Heart left ventricle (tissue), 16 donors: ENCODE data around the gene MRPS7. TPM values are rescaled to one million over a fixed set of nuclear protein-coding genes. Genes with fewer than 3 reads are reported as not detected.

Experiments
- ATAC-seq, 4 donors: fragments of 200-7000 bp; cut with Tn5 transposase; one replicate each; pipeline ENCODE4 v1.9.1; 2020 to 2022; ENCODE audit warnings: moderate library complexity in 4 of 4, mild to moderate bottlenecking in 3 of 4, moderate number of reproducible peaks in 1 of 4
- DNase-seq, 5 donors: peaks; one replicate each; pipeline ENCODE4 v3.0.0-alpha.2; 2020
- H3K27ac ChIP-seq, 12 donors: fragments of 200-600 bp; sonication (generic) in 4 of 12; one replicate each; pipeline versions ENCODE4 v1.5.0 to v1.8.0; 2016 to 2022; ENCODE audit warnings: mild to moderate bottlenecking in 2 of 12
- H3K27me3 ChIP-seq, 9 donors: fragments of 200-600 bp; sonication (generic) in 2 of 9; one replicate each; pipeline versions ENCODE4 v1.5.1 to v1.8.0; 2016 to 2022; ENCODE audit warnings: mild to moderate bottlenecking in 3 of 9
- H3K36me3 ChIP-seq, 9 donors: fragments of 200-600 bp; sonication (generic) in 2 of 9; one replicate each; pipeline versions ENCODE4 v1.5.0 to v1.8.0; 2018 to 2022; ENCODE audit warnings: mild to moderate bottlenecking in 2 of 9
- H3K4me1 ChIP-seq, 12 donors: fragments of 200-600 bp; sonication (generic) in 4 of 12; one replicate each; pipeline versions ENCODE4 v1.5.0 to v1.8.0; 2016 to 2022; ENCODE audit warnings: mild to moderate bottlenecking in 3 of 12
- H3K4me3 ChIP-seq, 12 donors: fragments of 200-600 bp; sonication (generic) in 4 of 12; one replicate each; pipeline versions ENCODE4 v1.5.0 to v1.8.0; 2017 to 2022; ENCODE audit warnings: mild to moderate bottlenecking in 9 of 12, moderate library complexity in 4 of 12
- H3K9me3 ChIP-seq, 12 donors: fragments of 200-600 bp; sonication (generic) in 4 of 12; one replicate each; pipeline versions ENCODE4 v1.5.0 to v1.8.0; 2016 to 2022; ENCODE audit warnings: mild to moderate bottlenecking in 1 of 12
- CTCF ChIP-seq, 12 donors: fragments of 200-600 bp; sonication (generic) in 4 of 12; IDR thresholded peaks; one replicate each; pipeline versions ENCODE4 v1.5.0 to v1.8.0; 2018 to 2022; ENCODE audit warnings: antibody characterized with exemption in 12 of 12, mild to moderate bottlenecking in 5 of 12
- POLR2A ChIP-seq, 2 donors: fragments of 450-650 bp; IDR thresholded peaks; one replicate each; pipeline ENCODE4 v1.6.1; 2017; ENCODE audit warnings: antibody characterized with exemption in 2 of 2, mild to moderate bottlenecking in 2 of 2, moderate library complexity in 2 of 2
- WGBS, 4 donors: extraction: QIAGEN DNeasy Blood & Tissue Kit in 2 of 4; methylation state at CpG; one replicate each; pipeline versions ENCODE4 v1.1.5 to v1.1.7; 2013 to 2018; 5-methylcytosine and 5-hydroxymethylcytosine counted together
- intact Hi-C, 10 donors: fragments of 100-400 bp; cut with DNase I; formaldehyde crosslinking; loops; one replicate each; pipeline versions ENCODE4 v1.11.1 to v1.14.2; 2022
- long read RNA-seq, 3 donors: library from polyadenylated mRNA; unstranded; transcript quantifications; one replicate each; pipeline ENCODE4 v2.0.0, GENCODE V29; 2020 to 2021
- polyA plus RNA-seq, 2 donors: library from polyadenylated mRNA; stranded (reverse); fragments of 200-250 nt; gene quantifications; one replicate each; pipeline ENCODE4 v1.2.3, GENCODE V29; 2013
- total RNA-seq, 9 donors: library from RNA; depleted of rRNA in 2 of 9; stranded (reverse); fragments of >200 nt in 2 of 9; fragmentation: NEBNext Ultra II Directional in 3 of 9; extraction: Animal tissue kit (Norgen Biotek cat#: 25700) in 3 of 9; gene quantifications; one replicate each; pipeline versions ENCODE4 v1.1.0 to v1.2.4, GENCODE V29; 2016 to 2023
- donor health status: ischemic (EF 13 %, LVEDD 7.1; RV severe dilation, severe dysfunction).
- donor health status: healthy with polysubstance abuse.
- donor health status: DM: no; HTN: yes; CAD: no.
- donor health status: DM: no; HTN: no; CAD: no.
- donor health status: ischemic (EF 25% LVEDD 6.9; RV normal size, moderate dysfunction).
- donor health status: ischemic (EF 25% LVEDD 5.7; RV mildly dilated, moderate dysfunction).
- donor health status: healthy.
- donor health status: DM: yes; HTN: yes; CAD: no.
- donor health status: ischemic (EF 35%, LVEDD 5.7; RV mildly dilated, moderate dysfunction).
- donor health status: nonischemic (EF 11% LVEDD 7.7; RV severe dilation, severe dysfunction).
- donor health status: DM: yes; HTN: yes; CAD: no.
- donor health status: PGD.
- donor health status: ischemic (EF 29% LVEDD 5.4; RV normal size, mild dysfunction).
- donor health status: nonischemic (EF 23%, LVEDD 6.1; RV moderate dilation, normal function).

Gene MRPS7
- total RNA-seq (100 to 1,000 TPM in 8 of 9 donors, 10 to 100 TPM in 1; 76.7 to 143 (median 116) TPM), polyA plus RNA-seq (100 to 1,000 TPM; 109 to 110 TPM)
- long read RNA-seq, donor 1, transcript MRPS7-203 (4 exons, 1,638 nt), result minor isoform, 11 of 283 reads
- long read RNA-seq, donor 1, transcript MRPS7-201 (5 exons, 1,406 nt), result major isoform, 240 of 283 reads
- long read RNA-seq, donor 1, partial matches to known transcripts, result 3 of 283 reads
- long read RNA-seq, donor 1, other reads (novel, unspliced or antisense), result 29 of 283 reads
- long read RNA-seq, donor 2, transcript MRPS7-203 (4 exons, 1,638 nt), result minor isoform, 18 of 636 reads
- long read RNA-seq, donor 2, transcript MRPS7-201 (5 exons, 1,406 nt), result major isoform, 577 of 636 reads
- long read RNA-seq, donor 2, partial matches to known transcripts, result 3 of 636 reads
- long read RNA-seq, donor 2, other reads (novel, unspliced or antisense), result 38 of 636 reads
- long read RNA-seq, donor 3, transcript MRPS7-201 (5 exons, 1,406 nt), result major isoform, 156 of 183 reads
- long read RNA-seq, donor 3, transcript MRPS7-203 (4 exons, 1,638 nt), result minor isoform, 14 of 183 reads
- long read RNA-seq, donor 3, partial matches to known transcripts, result 3 of 183 reads
- long read RNA-seq, donor 3, other reads (novel, unspliced or antisense), result 10 of 183 reads

DNA sequence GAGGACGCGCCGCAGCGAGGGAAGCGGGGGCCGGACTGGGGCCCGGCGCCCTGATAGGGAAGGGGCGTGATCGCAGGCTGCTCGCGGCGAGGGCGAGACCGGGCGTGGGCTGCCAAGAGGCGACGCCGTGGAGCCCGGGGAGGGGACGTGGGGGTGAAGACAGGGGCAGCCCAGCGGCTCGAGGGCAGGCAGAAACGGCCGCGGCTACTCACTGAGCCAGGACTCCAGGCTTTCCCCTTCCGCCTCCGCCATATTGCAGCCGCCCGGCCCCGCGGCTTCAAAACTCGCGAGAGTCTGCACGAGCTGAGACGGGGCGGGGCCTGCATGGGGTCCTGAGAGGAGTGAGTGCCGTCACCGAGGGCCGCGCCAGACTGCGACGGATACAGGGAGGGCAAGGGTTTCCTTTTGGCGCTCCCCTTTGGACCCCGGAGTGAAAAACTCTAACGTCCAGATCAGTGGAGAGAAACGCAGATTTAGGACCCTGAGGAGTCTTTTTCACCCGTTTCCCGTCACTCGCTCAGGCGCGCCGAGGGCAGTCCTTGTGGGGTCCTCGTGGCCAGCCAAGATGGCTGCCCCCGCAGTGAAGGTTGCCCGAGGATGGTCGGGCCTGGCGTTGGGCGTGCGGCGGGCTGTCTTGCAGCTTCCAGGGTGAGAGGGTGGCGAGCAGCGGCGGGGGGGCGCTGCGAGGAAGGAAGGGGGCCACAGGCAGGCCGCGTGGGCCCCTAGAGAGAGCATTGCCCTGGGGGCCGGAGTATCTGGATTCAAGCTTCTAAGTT, at the start of gene MRPS7, which contains the start of gene GGA3:
TSS of gene MRPS7 (plus strand) at position 544 of the 776 bp plus-strand sequence. CDS start at position 566, 22 bp downstream.
TSS of gene GGA3 (minus strand) at position 271 of the 776 bp plus-strand sequence. CDS start at position 252, 19 bp downstream.
- DNase-seq (peak; percentile 96 to 98 (median 97)), ATAC-seq (peak; percentile 97 to 99 (median 98))
- no peaks in the 10 kb centered on the region for H3K9me3 ChIP-seq
- TF ChIP-seq POLR2A (IDR thresholded peaks at IDR 0.05), result peak in 1 of 2 donors; percentile 81
- peak in 1 of 12 donors; percentile 15 for TF ChIP-seq CTCF (IDR thresholded peaks at IDR 0.05)
- peak within 1 kb of the TSS; percentile 77 to 100 (median 96) for H3K4me3 ChIP-seq
- peaks cover 17 to 39% (median 27%) of the 10 kb centered on the region in 12 donors for H3K4me1 ChIP-seq
- 0 to 1% (median 0%) methylated on average over 34 to 68 of the region's 69 CpGs for WGBS, 4 donors
- intact Hi-C loops, result no loop called here
- peaks cover 0 to 37% (median 33%) of the 10 kb centered on the region in 9 donors for H3K36me3 ChIP-seq
- peak within 1 kb of the TSS; percentile 90 to 99 (median 96) for H3K27ac ChIP-seq
- H3K27me3 ChIP-seq, result no peaks in the 10 kb centered on the region

DNA sequence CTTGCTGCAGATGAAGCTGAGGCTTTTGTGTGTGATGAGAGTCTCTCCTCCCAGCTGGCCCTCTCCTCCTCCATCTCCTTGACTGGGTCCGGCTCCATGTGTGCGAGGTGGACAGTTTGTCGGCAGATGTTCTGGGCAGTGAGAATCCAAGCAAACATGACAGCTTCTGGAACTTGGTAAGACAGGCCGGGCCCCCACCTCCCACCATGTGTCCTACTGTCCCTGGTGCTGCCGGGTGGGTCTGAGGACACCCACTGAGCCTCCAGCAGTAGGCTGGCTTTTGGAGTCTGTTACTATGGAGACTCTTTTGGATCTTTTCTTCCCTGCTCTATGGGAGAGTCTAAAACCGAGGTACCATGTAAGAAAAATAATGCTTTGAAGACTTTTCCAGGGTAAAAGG, 43.5 kb upstream of the MRPS7 start:
- H3K4me3 ChIP-seq, result no peak overlapping the region
- H3K27ac ChIP-seq, result no peak overlapping the region
- no peak for TF ChIP-seq POLR2A (IDR thresholded peaks at IDR 0.05)
- TF ChIP-seq CTCF (IDR thresholded peaks at IDR 0.05), result no peak
- H3K27me3 ChIP-seq, result no peaks in the 10 kb centered on the region
- intact Hi-C loops, result no loop called here
- H3K36me3 ChIP-seq, result peaks cover 0 to 100% (median 91%) of the 10 kb centered on the region in 9 donors
- H3K9me3 ChIP-seq, result no peaks in the 10 kb centered on the region
- ATAC-seq, result no peak
- H3K4me1 ChIP-seq, result no peaks in the 10 kb centered on the region
- no peak for DNase-seq
- WGBS, 4 donors, result 91 to 100% (median 93%) methylated on average over 6 of the region's 6 CpGs

GRCh38 chr17:75219815-75220214, 41.9 kb upstream of the MRPS7 start:
- DNase-seq, result no peak

More at GRCh38 chr17:75219815-75220214, 41.9 kb upstream of the MRPS7 start:
- intact Hi-C loops, result no loop called here
- Histone ChIP-seq H3K4me3 (no peak overlapping the region), H3K36me3 (peaks cover 0 to 99% (median 89%) of the 10 kb centered on the region in 9 donors), H3K27ac (no peak overlapping the region), H3K9me3 (no peaks in the 10 kb centered on the region), H3K4me1 (no peaks in the 10 kb centered on the region), H3K27me3 (no peaks in the 10 kb centered on the region)
- 83 to 98% (median 94%) methylated on average over 3 of the region's 3 CpGs for WGBS, 4 donors
- TF ChIP-seq CTCF (IDR thresholded peaks at IDR 0.05) (no peak), POLR2A (IDR thresholded peaks at IDR 0.05) (no peak)
- no peak for ATAC-seq
